Thyroid gland (tissue), 4 donors: ENCODE results near the gene NTF3. TPM values are rescaled to one million over a fixed set of nuclear protein-coding genes. Genes with fewer than 3 reads are reported as not detected.
"Not testable (repeated sequence)": the region's sequence is repeated elsewhere in the genome, so short reads cannot be mapped to it uniquely, and the experiment has no call there.

Experiments used
- DNase-seq, 2 donors: peaks; one replicate each; pipeline ENCODE4 v3.0.0-alpha.2; 2019
- H3K27ac ChIP-seq, 3 donors: fragments of 200-600 bp; sonication (generic); 1 replicate in 2 of 3; 2 replicates in 1 of 3; pipeline ENCODE4 v1.5.1; 2016 to 2019; ENCODE audit warnings: mild to moderate bottlenecking in 1 of 3, moderate library complexity in 1 of 3
- H3K27me3 ChIP-seq: fragments of 200-600 bp; sonication (generic); one replicate; pipeline ENCODE4 v1.5.1; 2019
- H3K36me3 ChIP-seq, 2 donors: fragments of 200-600 bp; sonication (generic); one replicate each; pipeline ENCODE4 v1.5.1; 2016 to 2019
- H3K4me1 ChIP-seq, 2 donors: fragments of 200-600 bp; sonication (generic); one replicate each; pipeline ENCODE4 v1.5.1; 2017 to 2019
- H3K4me3 ChIP-seq, 3 donors: fragments of 200-600 bp; sonication (generic); replicated peaks in 1 of 3; 1 replicate in 2 of 3; 2 replicates in 1 of 3; pipeline ENCODE4 v1.5.1; 2016; ENCODE audit warnings: mild to moderate bottlenecking in 1 of 3
- H3K9me3 ChIP-seq: fragments of 200-600 bp; sonication (generic); one replicate; pipeline ENCODE4 v1.5.1; 2017
- POLR2A ChIP-seq, 2 donors: fragments of 450-650 bp; IDR thresholded peaks; one replicate each; pipeline ENCODE4 v1.6.1; 2017; ENCODE audit warnings: antibody characterized with exemption in 2 of 2, mild to moderate bottlenecking in 2 of 2, moderate library complexity in 1 of 2
- WGBS, 2 donors: methylation state at CpG; one replicate each; pipeline ENCODE4 v1.1.5; 2017; 5-methylcytosine and 5-hydroxymethylcytosine counted together
- intact Hi-C: fragments of 100-400 bp; cut with DNase I; formaldehyde crosslinking; loops from one replicate; pipeline ENCODE4 v1.15.1; 2023
- total RNA-seq, 4 donors: library from RNA; depleted of rRNA; stranded (reverse); fragments of >200 nt; gene quantifications; one replicate each; pipeline ENCODE4 v1.2.3, GENCODE V29; 2016
- TF ChIP-seq, protein P1 (sequence below), 6 experiments: fragments of 200-600 bp in 3 of 6; fragments of 450-650 bp in 3 of 6; sonication (generic) in 3 of 6; IDR thresholded peaks; one replicate each; pipeline ENCODE4 v1.5.1; 2016 to 2019; ENCODE audit warnings: antibody characterized with exemption in 6 of 6, mild to moderate bottlenecking in 2 of 6, inconsistent platforms in 1 of 6, moderate library complexity in 1 of 6

Gene NTF3
- total RNA-seq, 4 donors from 2014 or later: not detected

DNA sequence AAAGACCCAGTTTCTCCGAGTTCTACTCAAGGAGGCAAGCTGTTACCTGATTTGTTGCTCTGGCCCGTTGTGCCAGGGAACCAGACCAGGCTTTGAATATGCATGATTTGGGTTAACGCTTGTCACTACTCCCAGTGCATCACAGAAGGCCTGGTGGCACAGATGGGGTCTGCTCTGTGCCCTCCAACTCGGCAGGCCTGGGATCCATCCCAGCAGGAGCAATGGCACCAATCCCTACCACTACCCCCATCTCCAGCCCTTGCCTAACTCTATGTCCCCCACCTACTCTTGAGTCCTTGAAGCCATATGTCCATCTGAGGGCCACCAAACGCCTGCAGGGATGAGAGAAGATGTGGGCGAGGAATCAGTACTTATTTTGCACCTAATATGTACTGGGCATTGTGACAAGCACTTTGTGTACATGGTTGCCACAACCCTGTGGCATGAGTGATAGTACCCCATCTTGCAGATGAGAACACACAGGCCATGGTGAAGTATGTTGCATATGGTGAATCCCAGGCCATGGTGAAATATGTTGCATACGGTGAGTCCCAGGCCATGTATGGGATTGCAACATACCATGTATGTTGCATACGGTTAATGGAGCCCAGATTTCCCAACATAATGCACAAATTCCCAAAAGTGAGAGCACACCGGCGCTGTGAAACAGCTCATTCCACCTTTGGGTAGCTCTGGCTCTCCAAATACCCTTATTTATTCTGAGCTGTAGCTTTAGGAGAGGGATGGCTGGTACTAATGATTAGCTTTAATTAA lies 102.7 kb downstream of the NTF3 start:
- intact Hi-C loops: no loop called here
- 88 to 92% methylated on average over 10 of the region's 10 CpGs for WGBS, 2 donors
- TF ChIP-seq, protein P1, sequence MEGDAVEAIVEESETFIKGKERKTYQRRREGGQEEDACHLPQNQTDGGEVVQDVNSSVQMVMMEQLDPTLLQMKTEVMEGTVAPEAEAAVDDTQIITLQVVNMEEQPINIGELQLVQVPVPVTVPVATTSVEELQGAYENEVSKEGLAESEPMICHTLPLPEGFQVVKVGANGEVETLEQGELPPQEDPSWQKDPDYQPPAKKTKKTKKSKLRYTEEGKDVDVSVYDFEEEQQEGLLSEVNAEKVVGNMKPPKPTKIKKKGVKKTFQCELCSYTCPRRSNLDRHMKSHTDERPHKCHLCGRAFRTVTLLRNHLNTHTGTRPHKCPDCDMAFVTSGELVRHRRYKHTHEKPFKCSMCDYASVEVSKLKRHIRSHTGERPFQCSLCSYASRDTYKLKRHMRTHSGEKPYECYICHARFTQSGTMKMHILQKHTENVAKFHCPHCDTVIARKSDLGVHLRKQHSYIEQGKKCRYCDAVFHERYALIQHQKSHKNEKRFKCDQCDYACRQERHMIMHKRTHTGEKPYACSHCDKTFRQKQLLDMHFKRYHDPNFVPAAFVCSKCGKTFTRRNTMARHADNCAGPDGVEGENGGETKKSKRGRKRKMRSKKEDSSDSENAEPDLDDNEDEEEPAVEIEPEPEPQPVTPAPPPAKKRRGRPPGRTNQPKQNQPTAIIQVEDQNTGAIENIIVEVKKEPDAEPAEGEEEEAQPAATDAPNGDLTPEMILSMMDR (IDR thresholded peaks at IDR 0.05): no peak
- no peak for TF ChIP-seq POLR2A (IDR thresholded peaks at IDR 0.05)
- no peak for DNase-seq
- Histone ChIP-seq H3K4me3 (no peak overlapping the region), H3K9me3 (no peaks in the 10 kb centered on the region), H3K27ac (no peak overlapping the region), H3K27me3 (no peaks in the 10 kb centered on the region), H3K4me1 (no peaks in the 10 kb centered on the region), H3K36me3 (no peaks in the 10 kb centered on the region)

GRCh38 chr12:5535541-5535940 lies 103.6 kb downstream of the NTF3 start:
- no peak for DNase-seq
- WGBS, 2 donors: 90 to 94% methylated on average over 3 of the region's 3 CpGs
- Histone ChIP-seq H3K4me1 (no peaks in the 10 kb centered on the region), H3K27me3 (no peaks in the 10 kb centered on the region), H3K9me3 (no peaks in the 10 kb centered on the region), H3K4me3 (no peak overlapping the region), H3K27ac (no peak overlapping the region), H3K36me3 (no peaks in the 10 kb centered on the region)
- no peak for TF ChIP-seq POLR2A (IDR thresholded peaks at IDR 0.05)
- TF ChIP-seq, protein P1 (IDR thresholded peaks at IDR 0.05): no peak
- intact Hi-C loops: no loop called here

- intact Hi-C loops, H3K9me3 ChIP-seq, H3K4me3 ChIP-seq, H3K27ac ChIP-seq, DNase-seq, H3K27me3 ChIP-seq, H3K36me3 ChIP-seq, H3K4me1 ChIP-seq: not testable (repeated sequence)
- WGBS, 2 donors: 43 to 59% methylated on average over 8 to 13 of the region's 13 CpGs
Measured at GRCh38 chr12:5537026-5537615, 105.2 kb downstream of the NTF3 start.

DNA sequence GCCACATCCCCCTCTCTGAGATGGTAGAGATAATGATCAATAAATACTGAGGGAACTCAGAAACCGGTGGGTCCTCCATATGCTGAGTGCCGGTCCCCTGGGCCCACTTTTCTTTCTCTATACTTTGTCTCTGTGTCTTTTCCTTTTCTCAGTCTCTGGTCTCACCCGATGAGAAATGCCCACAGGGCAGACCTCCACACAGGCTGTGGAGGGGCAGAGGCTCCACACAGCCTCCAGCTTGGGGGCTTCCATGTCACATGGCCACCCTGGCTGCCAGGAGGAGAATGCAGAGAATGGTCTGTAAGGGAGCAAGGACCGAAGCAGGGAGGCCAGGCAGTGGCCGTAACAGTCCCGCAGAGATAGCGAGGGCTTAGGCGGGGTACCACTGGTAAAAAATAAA lies 105.9 kb downstream of the NTF3 start:
- WGBS, 2 donors: 81 to 82% methylated on average over 8 of the region's 8 CpGs
- H3K27ac ChIP-seq: no peak overlapping the region
- no peak for DNase-seq
- TF ChIP-seq, protein P1 (IDR thresholded peaks at IDR 0.05): no peak
- no peak for TF ChIP-seq POLR2A (IDR thresholded peaks at IDR 0.05)
- H3K36me3 ChIP-seq: no peaks in the 10 kb centered on the region
- intact Hi-C loops: no loop called here
- H3K9me3 ChIP-seq: no peaks in the 10 kb centered on the region
- H3K4me1 ChIP-seq: no peaks in the 10 kb centered on the region
- no peak overlapping the region for H3K4me3 ChIP-seq
- H3K27me3 ChIP-seq: no peaks in the 10 kb centered on the region
